PC-9 (cell line): ENCODE measurements around the gene COX4I2.

Experiments
- EZH2 ChIP-seq: fragments of 200-600 bp; sonication (generic); IDR thresholded peaks from 2 replicates; pipeline ENCODE4 v1.8.0; 2017; ENCODE audit warnings: antibody characterized with exemption, low read depth
- TF ChIP-seq, protein P1 (sequence below): fragments of 200-600 bp; sonication (generic); conservative IDR thresholded peaks from 2 replicates; pipeline ENCODE4 v1.6.1; 2017; ENCODE audit warnings: mixed run types, antibody characterized with exemption, mild to moderate bottlenecking, moderate library complexity

GRCh38 chr20:31654534-31654933 is 16.8 kb downstream of the COX4I2 start:
- TF ChIP-seq EZH2 = no peak
- TF ChIP-seq, protein P1, sequence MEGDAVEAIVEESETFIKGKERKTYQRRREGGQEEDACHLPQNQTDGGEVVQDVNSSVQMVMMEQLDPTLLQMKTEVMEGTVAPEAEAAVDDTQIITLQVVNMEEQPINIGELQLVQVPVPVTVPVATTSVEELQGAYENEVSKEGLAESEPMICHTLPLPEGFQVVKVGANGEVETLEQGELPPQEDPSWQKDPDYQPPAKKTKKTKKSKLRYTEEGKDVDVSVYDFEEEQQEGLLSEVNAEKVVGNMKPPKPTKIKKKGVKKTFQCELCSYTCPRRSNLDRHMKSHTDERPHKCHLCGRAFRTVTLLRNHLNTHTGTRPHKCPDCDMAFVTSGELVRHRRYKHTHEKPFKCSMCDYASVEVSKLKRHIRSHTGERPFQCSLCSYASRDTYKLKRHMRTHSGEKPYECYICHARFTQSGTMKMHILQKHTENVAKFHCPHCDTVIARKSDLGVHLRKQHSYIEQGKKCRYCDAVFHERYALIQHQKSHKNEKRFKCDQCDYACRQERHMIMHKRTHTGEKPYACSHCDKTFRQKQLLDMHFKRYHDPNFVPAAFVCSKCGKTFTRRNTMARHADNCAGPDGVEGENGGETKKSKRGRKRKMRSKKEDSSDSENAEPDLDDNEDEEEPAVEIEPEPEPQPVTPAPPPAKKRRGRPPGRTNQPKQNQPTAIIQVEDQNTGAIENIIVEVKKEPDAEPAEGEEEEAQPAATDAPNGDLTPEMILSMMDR = no peak
